HG03520 (cell line): ENCODE results near the gene GSTM3.
"Not testable (repeated sequence)": the region's sequence is repeated elsewhere in the genome, so short reads cannot be mapped to it uniquely, and the experiment has no call there.

Experiments used
- ATAC-seq: cut with Tn5 transposase; IDR thresholded peaks from one replicate; pipeline ENCODE4 v1.9.1; 2021; ENCODE audit warnings: mild to moderate bottlenecking, moderate library complexity; ENCODE audit not compliant: unreplicated experiment

GSTM3 gene

GRCh38 chr1:109732390-109732881 lies 8.4 kb downstream of the GSTM3 start:
- no peak for ATAC-seq

DNA sequence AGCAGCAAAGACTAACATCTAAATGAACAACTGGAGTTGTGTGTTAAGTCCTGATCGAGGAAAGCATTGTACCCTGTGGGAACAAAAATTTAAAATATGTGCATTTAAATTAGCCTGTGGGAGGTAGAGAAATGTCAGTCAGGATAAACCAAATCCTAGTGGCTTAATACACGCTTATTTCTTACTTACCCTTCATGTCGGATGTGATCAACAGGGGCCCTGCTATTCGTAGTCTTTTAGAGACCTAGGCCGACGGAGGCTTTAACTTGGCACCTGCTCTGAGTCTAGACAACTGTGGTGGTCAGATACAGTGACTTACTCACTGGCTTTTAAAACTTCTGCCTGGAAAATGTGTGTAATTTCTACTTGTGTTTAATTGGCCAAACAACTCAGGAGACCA lies 10.2 kb downstream of the GSTM3 start:
- ATAC-seq: no peak

DNA sequence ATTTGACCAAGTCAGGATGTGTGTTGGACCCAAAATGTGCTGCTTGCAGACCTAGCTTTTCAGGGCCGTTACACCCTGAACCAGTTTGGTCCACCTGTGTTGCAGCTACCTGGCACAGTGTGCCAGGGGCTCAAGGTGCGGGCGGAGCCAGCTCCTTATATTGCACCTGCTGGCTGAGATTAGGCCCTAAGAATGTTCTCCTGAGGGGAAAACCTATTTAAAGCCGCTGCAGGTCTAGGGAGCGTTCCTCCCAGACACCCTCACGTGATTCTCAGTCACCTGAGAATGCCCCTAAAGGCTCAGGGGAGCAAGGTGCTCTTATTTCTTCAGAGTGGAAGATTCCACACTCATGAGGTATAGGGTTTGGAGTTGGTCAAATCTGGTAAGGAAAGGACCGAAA lies 12.0 kb downstream of the GSTM3 start:
- ATAC-seq: no peak

- no peak for ATAC-seq
These were observed 14.0 kb downstream of the GSTM3 start for GRCh38 chr1:109726728-109727373.

DNA sequence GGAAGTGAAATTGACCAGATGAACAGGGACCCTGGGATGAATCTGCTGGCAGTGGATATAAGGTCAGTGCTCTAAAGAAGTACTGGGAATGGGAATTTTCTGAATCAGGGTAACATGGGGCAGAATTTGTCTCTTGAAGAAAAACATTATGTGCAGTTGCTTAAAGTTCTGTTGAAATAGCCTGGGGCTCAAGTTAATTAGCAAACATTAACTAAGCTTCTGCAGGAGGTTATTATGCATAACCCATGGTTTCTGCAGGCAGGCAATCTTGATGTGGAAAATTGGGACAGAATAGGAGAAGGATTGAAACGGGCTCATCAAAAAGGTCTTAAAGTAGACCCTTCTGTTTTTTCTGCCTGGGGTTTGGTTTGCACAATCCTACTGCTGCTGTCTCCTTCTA lies 14.8 kb downstream of the GSTM3 start:
- ATAC-seq: no peak

GRCh38 chr1:109725510-109725909 lies 15.3 kb downstream of the GSTM3 start:
- ATAC-seq: no peak

- no peak for ATAC-seq
These were observed 15.9 kb downstream of the GSTM3 start for GRCh38 chr1:109724933-109725332.

DNA sequence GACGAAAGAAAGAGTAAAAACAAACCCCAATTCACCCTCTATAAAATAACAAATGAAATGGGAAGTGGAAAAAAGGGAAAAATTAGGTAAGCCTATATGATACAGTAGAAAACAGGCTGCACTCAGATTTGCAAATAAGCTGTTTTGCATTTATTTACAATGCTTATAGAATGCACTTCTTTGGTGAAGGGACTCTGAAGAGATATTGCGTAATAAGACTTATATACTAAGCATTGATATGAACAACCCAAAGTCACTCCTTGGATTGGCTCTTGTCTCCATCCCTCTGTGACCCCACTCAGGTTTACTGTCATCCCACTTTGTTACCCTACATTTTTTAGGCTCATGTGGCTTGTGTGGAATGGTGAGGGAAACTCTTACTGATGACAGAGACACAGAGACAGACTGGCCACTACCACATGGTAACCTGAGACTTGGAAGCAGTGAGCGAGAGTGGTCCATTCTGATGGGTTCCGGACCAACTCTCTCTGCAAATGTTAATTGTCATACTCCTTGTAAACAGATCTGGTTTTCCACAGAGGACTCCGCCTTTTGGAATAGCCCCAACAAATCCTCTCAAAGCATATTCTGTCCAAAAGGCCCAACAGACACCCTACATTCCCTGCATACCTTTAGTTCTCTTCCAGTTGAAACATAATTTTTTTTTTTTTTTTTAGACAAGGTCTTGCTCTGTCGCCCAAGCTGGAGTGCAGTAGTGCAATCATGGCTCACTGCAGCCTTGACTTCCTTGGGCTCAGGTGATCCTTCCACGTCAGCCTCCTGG lies 17.7 kb downstream of the GSTM3 start:
- ATAC-seq: no peak

- no peak for ATAC-seq
These were observed 18.9 kb downstream of the GSTM3 start for GRCh38 chr1:109721971-109722370.

GRCh38 chr1:109721042-109721441 lies 19.8 kb downstream of the GSTM3 start:
- no peak for ATAC-seq

GRCh38 chr1:109719337-109719837 lies 21.5 kb downstream of the GSTM3 start:
- ATAC-seq: no peak

DNA sequence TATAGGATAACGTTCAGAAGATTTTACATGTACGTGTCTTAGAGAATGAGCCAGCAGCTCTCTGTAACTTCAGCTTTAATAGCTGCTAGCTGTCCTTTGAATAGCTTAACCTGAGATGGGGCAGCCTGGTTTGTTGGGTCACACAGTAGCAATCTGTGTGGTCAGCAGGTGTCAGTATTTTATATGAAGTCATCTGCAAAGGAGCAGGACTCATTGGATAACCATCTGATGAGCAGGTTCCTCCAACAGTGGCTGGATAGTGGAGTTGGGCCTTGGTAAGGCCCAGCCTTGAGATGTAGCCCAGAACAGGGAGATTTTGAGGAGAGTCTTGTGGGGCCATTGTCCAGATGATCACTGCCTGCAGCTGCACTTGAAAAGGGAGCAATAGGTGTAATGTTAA lies 22.3 kb downstream of the GSTM3 start:
- no peak for ATAC-seq

GRCh38 chr1:109717729-109718128 lies 23.1 kb downstream of the GSTM3 start:
- ATAC-seq: no peak

GRCh38 chr1:109716570-109717090 lies 24.2 kb downstream of the GSTM3 start:
- ATAC-seq: no peak

GRCh38 chr1:109716121-109716520 lies 24.7 kb downstream of the GSTM3 start:
- no peak for ATAC-seq

GRCh38 chr1:109714661-109715372 lies 26.0 kb downstream of the GSTM3 start:
- ATAC-seq: no peak

- ATAC-seq: no peak
These were observed 27.2 kb downstream of the GSTM3 start for GRCh38 chr1:109713636-109714035.

GRCh38 chr1:109712321-109712864 lies 28.4 kb downstream of the GSTM3 start:
- ATAC-seq: no peak

DNA sequence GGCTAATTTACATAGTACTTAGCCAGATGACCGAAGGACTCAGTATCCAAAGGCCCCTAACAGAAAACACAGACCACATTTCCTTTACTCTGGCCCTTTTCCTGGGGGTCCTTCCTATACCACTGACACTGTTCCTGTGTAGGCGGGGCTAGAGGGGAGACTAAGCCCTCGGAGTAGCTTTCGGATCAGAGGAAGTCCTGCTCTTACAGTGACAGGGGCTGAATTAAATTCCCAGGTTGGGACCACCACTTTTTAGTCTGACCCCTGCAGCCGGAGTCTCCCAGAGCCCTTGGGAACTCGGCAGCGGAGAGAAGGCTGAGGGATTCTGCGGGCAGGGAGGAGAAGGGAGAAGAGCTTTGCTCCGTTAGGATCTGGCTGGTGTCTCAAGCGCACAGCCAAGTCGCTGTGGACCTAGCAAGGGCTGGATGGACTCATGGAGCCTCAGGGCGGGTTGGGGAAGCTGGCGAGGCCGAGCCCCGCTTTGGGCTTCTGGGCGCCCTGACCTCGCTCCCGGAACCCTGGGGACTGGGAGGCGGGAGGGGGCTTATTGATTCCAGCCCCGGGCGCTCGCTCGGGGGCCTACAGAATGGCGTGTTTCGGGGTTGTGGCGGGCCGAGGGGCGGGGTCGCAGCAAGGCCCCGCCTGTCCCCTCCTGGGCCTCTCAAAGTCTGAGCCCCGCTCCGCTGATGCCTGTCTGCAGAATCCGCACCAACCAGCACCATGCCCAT lies 29.1 kb downstream of the GSTM3 start, which contains the start of gene GSTM5:
Gene GSTM5, plus strand, starts transcription at position 659 of the 728 bp plus-strand sequence. Its CDS starts 62 bp downstream, at position 721.
- not testable (repeated sequence) for ATAC-seq

DNA sequence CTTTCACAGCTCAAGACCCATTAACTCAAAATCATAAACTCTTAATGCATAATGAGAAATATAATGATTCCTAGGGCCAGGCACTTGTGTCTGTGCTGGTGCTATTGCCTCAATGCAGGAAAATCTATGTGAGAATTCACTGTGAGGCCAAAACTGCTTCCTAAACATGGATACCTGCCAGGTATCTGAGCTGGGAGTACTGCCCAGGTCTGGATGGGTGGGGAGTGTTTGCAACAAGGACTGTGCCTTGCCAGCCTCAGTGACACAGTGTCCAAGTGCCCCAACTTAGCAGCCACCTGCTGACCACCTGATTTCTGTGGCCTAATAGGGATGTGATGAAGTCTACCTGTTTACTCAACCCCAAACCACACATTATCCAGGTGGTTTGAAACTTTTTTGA lies 31.0 kb downstream of the GSTM3 start:
- ATAC-seq: not testable (repeated sequence)
